GM23338 (cell line): ENCODE data around the gene ZSWIM5. TPM values are rescaled to one million over a fixed set of nuclear protein-coding genes. Genes with fewer than 3 reads are reported as not detected.

ENCODE experiments used
- ATAC-seq: fragments of 200-7000 bp; cut with Tn5 transposase; 3 replicates; pipeline ENCODE4 v1.9.1; 2020
- DNase-seq: peaks from one replicate; pipeline ENCODE4 v3.0.0-alpha.2; 2015; ENCODE audit warnings: low spot score
- H2AFZ ChIP-seq: fragments of 200-600 bp; sonication (generic); 2 replicates; pipeline ENCODE4 v1.8.0; 2016; ENCODE audit warnings: antibody characterized with exemption, mild to moderate bottlenecking, moderate library complexity
- H3F3A ChIP-seq: fragments of 200-600 bp; sonication (generic); replicated peaks from 2 replicates; pipeline ENCODE4 v1.8.0; 2017; ENCODE audit warnings: antibody characterized with exemption, mixed run types, low read depth
- H3K27ac ChIP-seq: fragments of 200-600 bp; sonication (generic); 2 replicates; pipeline ENCODE4 v1.6.1; 2016; ENCODE audit warnings: low read depth
- H3K27me3 ChIP-seq: fragments of 200-600 bp; sonication (generic); 2 replicates; pipeline ENCODE4 v1.8.0; 2016; ENCODE audit warnings: mild to moderate bottlenecking, mixed run types, moderate library complexity; ENCODE audit not compliant: insufficient read depth
- H3K36me3 ChIP-seq: fragments of 200-600 bp; sonication (generic); 2 replicates; pipeline ENCODE4 v1.8.0; 2016; ENCODE audit warnings: mild to moderate bottlenecking; ENCODE audit not compliant: insufficient read depth
- H3K4me1 ChIP-seq: fragments of 200-600 bp; sonication (generic); 2 replicates; pipeline ENCODE4 v1.8.0; 2016; ENCODE audit warnings: mild to moderate bottlenecking, moderate library complexity; ENCODE audit not compliant: insufficient read depth
- H3K4me2 ChIP-seq: fragments of 200-600 bp; sonication (generic); 2 replicates; pipeline ENCODE4 v1.7.1; 2017; ENCODE audit warnings: mixed run types
- H3K4me3 ChIP-seq: fragments of 200-600 bp; sonication (generic); 2 replicates; pipeline ENCODE4 v1.6.1; 2016; ENCODE audit warnings: mixed run types
- H3K79me2 ChIP-seq: fragments of 200-600 bp; sonication (generic); replicated peaks from 2 replicates; pipeline ENCODE4 v1.8.0; 2017; ENCODE audit warnings: mild to moderate bottlenecking; ENCODE audit not compliant: insufficient read depth
- H3K9me2 ChIP-seq: fragments of 200-600 bp; sonication (generic); 2 replicates; pipeline ENCODE4 v1.8.0; 2017; ENCODE audit not compliant: insufficient read depth
- H4K20me1 ChIP-seq: fragments of 200-600 bp; sonication (generic); replicated peaks from 2 replicates; pipeline ENCODE4 v1.8.0; 2017; ENCODE audit warnings: mild to moderate bottlenecking; ENCODE audit not compliant: insufficient read depth
- H3K27ac Mint-ChIP-seq: 2 replicates; pipeline ENCODE4 v1.8.0; 2020; ENCODE audit warnings: inconsistent platforms, mild to moderate bottlenecking, moderate library complexity, mixed read lengths
- H3K27me3 Mint-ChIP-seq: 3 replicates; pipeline ENCODE4 v1.8.0; 2022; ENCODE audit warnings: low read depth, mild to moderate bottlenecking, moderate library complexity, mixed read lengths, inconsistent platforms; ENCODE audit not compliant: insufficient read depth, poor library complexity
- H3K36me3 Mint-ChIP-seq: 3 replicates; pipeline ENCODE4 v1.8.0; 2021; ENCODE audit warnings: low read depth, mild to moderate bottlenecking, inconsistent platforms, moderate library complexity, mixed read lengths
- H3K4me1 Mint-ChIP-seq: 3 replicates; pipeline ENCODE4 v1.8.0; 2020; ENCODE audit warnings: mild to moderate bottlenecking, inconsistent platforms, mixed read lengths
- H3K4me3 Mint-ChIP-seq: 3 replicates; pipeline ENCODE4 v1.8.0; 2021; ENCODE audit warnings: moderate library complexity, mild to moderate bottlenecking, inconsistent platforms, mixed read lengths
- H3K9me3 Mint-ChIP-seq: 3 replicates; pipeline ENCODE4 v1.8.0; 2020; ENCODE audit warnings: moderate library complexity, mild to moderate bottlenecking, inconsistent platforms, mixed read lengths
- CREB1 ChIP-seq: fragments of 250-450 bp; sonication (Bioruptor Pico); IDR thresholded peaks from 2 replicates; pipeline ENCODE4 v1.5.0; 2020; ENCODE audit warnings: low read depth, mild to moderate bottlenecking, moderate library complexity
- EZH2 ChIP-seq: fragments of 200-600 bp; sonication (generic); IDR thresholded peaks from one replicate; pipeline ENCODE4 v1.8.0; 2017; ENCODE audit warnings: antibody characterized with exemption, mild to moderate bottlenecking, low read depth; ENCODE audit not compliant: unreplicated experiment
- EZH2phosphoT487 ChIP-seq: fragments of 200-600 bp; sonication (generic); IDR thresholded peaks from one replicate; pipeline ENCODE4 v1.8.1; 2018; ENCODE audit warnings: antibody characterized with exemption; ENCODE audit not compliant: unreplicated experiment
- JUNB ChIP-seq: IDR thresholded peaks from one replicate; pipeline ENCODE4 v1.6.1; 2016; ENCODE audit warnings: antibody characterized with exemption; ENCODE audit not compliant: unreplicated experiment
- NANOG ChIP-seq: IDR thresholded peaks from 2 replicates; pipeline ENCODE4 v1.6.1; 2016; ENCODE audit warnings: antibody characterized with exemption, borderline replicate concordance
- POLR2AphosphoS5 ChIP-seq: IDR thresholded peaks from 2 replicates; pipeline ENCODE4 v1.6.1; 2016; ENCODE audit warnings: antibody characterized with exemption, low read depth
- STAT1 ChIP-seq: IDR thresholded peaks from one replicate; pipeline ENCODE4 v1.6.1; 2016; ENCODE audit warnings: antibody characterized with exemption; ENCODE audit not compliant: unreplicated experiment
- ZNF114 ChIP-seq: fragments of 250-450 bp; sonication (Bioruptor Pico); IDR thresholded peaks from 2 replicates; pipeline ENCODE4 v1.5.0; 2020; ENCODE audit warnings: mild to moderate bottlenecking, moderate library complexity
- ZNF331 ChIP-seq: fragments of 250-450 bp; sonication (Bioruptor Pico); IDR thresholded peaks from 2 replicates; pipeline ENCODE4 v1.5.0; 2020; ENCODE audit warnings: low read depth, mild to moderate bottlenecking, moderate library complexity
- polyA plus RNA-seq: library from polyadenylated mRNA; unstranded; fragments of >200 nt; fragmentation: Nextera tagmentation; extraction: Ambion mirVana; gene quantifications from 2 replicates; pipeline ENCODE4 v1.2.1, GENCODE V29; 2016
- total RNA-seq: library from RNA; depleted of rRNA; stranded (reverse); fragments of >200 nt; shearing (Covaris generic); gene quantifications from 2 replicates; pipeline ENCODE4 v1.2.3, GENCODE V29; 2014
- TF ChIP-seq, protein P1 (sequence below): IDR thresholded peaks from one replicate; pipeline ENCODE4 v1.6.1; 2018; ENCODE audit warnings: antibody characterized with exemption; ENCODE audit not compliant: unreplicated experiment
- TF ChIP-seq, protein P2 (sequence below): IDR thresholded peaks from 2 replicates; pipeline ENCODE4 v1.6.1; 2016; ENCODE audit warnings: antibody characterized with exemption
- TF ChIP-seq, protein P3 (sequence below): fragments of 250-450 bp; sonication (Bioruptor Pico); IDR thresholded peaks from 2 replicates; pipeline ENCODE4 v1.5.0; 2020; ENCODE audit warnings: mild to moderate bottlenecking, moderate library complexity
- TF ChIP-seq, protein P4 (sequence below), 2 experiments: fragments of 200-600 bp in 1 of 2; sonication (generic) in 1 of 2; conservative IDR thresholded peaks; 2 replicates each; pipeline versions ENCODE4 v1.5.1 to v1.6.1; 2016 to 2017; ENCODE audit warnings: antibody characterized with exemption in 2 of 2, low read depth in 2 of 2, mild to moderate bottlenecking in 2 of 2, moderate library complexity in 1 of 2

Gene ZSWIM5
- total and polyA plus RNA-seq, 2 experiments from 2014 or later: 0.65 to 3.6 TPM

DNA sequence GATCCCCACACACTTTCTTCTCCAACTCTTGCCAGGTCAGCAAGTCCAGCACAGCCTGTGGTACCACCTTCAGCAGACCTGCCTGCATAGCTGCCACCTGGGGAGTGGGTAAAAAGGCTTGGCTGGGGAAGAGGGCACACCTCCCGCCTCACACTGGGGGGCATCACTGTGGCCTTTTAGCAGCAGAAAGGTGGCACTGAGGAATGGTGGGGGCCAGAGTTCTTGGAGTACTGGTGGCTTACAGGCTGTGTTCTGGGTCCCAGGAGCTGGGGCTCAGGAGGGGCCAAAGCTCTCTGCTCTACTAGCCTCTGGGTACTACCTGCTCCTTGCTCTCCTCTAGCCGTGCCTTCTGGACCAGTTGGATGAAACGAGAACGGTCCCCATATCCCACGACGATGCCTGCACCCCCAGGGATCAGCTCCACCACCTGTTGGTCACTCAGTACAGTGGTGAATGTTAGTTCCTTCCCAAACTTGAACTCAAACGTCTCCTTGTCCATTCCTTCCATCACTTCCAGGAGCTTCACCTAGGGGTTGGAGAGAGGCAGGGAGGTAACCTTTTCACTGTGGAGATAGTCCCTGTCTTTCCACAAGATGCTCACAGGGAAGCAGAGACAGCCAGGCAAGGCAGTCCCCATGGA lies 202.0 kb downstream of the ZSWIM5 start:
- Histone ChIP-seq H3K27me3 (no peaks in the 10 kb centered on the region), H3K9me2 (no peaks in the 10 kb centered on the region), H3F3A (no peaks in the 10 kb centered on the region), H2AFZ (no peak overlapping the region), H3K4me1 (peaks cover 6% of the 10 kb centered on the region; the same call in 1 of the 2 replicates), H3K79me2 (no peaks in the 10 kb centered on the region), H3K4me2 (no peak overlapping the region), H3K4me3 (no peak overlapping the region), H4K20me1 (no peaks in the 10 kb centered on the region; the same call in 1 of the 2 replicates), H3K27ac (no peak overlapping the region), H3K36me3 (no peaks in the 10 kb centered on the region)
- peaks cover 27% of the 10 kb centered on the region for H3K36me3 Mint-ChIP-seq
- ATAC-seq (no peak), DNase-seq (no peak)
- no peaks in the 10 kb centered on the region for H3K27me3 Mint-ChIP-seq
- peaks cover 5% of the 10 kb centered on the region; the same call in 1 of the 3 replicates for H3K4me1 Mint-ChIP-seq
- H3K9me3 Mint-ChIP-seq: no peaks in the 10 kb centered on the region
- TF ChIP-seq, protein P1, sequence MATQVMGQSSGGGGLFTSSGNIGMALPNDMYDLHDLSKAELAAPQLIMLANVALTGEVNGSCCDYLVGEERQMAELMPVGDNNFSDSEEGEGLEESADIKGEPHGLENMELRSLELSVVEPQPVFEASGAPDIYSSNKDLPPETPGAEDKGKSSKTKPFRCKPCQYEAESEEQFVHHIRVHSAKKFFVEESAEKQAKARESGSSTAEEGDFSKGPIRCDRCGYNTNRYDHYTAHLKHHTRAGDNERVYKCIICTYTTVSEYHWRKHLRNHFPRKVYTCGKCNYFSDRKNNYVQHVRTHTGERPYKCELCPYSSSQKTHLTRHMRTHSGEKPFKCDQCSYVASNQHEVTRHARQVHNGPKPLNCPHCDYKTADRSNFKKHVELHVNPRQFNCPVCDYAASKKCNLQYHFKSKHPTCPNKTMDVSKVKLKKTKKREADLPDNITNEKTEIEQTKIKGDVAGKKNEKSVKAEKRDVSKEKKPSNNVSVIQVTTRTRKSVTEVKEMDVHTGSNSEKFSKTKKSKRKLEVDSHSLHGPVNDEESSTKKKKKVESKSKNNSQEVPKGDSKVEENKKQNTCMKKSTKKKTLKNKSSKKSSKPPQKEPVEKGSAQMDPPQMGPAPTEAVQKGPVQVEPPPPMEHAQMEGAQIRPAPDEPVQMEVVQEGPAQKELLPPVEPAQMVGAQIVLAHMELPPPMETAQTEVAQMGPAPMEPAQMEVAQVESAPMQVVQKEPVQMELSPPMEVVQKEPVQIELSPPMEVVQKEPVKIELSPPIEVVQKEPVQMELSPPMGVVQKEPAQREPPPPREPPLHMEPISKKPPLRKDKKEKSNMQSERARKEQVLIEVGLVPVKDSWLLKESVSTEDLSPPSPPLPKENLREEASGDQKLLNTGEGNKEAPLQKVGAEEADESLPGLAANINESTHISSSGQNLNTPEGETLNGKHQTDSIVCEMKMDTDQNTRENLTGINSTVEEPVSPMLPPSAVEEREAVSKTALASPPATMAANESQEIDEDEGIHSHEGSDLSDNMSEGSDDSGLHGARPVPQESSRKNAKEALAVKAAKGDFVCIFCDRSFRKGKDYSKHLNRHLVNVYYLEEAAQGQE: no peak
- TF ChIP-seq, protein P2, sequence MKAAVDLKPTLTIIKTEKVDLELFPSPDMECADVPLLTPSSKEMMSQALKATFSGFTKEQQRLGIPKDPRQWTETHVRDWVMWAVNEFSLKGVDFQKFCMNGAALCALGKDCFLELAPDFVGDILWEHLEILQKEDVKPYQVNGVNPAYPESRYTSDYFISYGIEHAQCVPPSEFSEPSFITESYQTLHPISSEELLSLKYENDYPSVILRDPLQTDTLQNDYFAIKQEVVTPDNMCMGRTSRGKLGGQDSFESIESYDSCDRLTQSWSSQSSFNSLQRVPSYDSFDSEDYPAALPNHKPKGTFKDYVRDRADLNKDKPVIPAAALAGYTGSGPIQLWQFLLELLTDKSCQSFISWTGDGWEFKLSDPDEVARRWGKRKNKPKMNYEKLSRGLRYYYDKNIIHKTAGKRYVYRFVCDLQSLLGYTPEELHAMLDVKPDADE: no peak
- TF ChIP-seq POLR2AphosphoS5 (no peak), NANOG (no peak), ZNF114 (CRISPR knock-in tag) (no peak), CREB1 (CRISPR knock-in tag) (no peak), STAT1 (no peak), ZNF331 (CRISPR knock-in tag) (no peak), EZH2 (no peak), JUNB (no peak), EZH2phosphoT487 (no peak)
- TF ChIP-seq, protein P3, sequence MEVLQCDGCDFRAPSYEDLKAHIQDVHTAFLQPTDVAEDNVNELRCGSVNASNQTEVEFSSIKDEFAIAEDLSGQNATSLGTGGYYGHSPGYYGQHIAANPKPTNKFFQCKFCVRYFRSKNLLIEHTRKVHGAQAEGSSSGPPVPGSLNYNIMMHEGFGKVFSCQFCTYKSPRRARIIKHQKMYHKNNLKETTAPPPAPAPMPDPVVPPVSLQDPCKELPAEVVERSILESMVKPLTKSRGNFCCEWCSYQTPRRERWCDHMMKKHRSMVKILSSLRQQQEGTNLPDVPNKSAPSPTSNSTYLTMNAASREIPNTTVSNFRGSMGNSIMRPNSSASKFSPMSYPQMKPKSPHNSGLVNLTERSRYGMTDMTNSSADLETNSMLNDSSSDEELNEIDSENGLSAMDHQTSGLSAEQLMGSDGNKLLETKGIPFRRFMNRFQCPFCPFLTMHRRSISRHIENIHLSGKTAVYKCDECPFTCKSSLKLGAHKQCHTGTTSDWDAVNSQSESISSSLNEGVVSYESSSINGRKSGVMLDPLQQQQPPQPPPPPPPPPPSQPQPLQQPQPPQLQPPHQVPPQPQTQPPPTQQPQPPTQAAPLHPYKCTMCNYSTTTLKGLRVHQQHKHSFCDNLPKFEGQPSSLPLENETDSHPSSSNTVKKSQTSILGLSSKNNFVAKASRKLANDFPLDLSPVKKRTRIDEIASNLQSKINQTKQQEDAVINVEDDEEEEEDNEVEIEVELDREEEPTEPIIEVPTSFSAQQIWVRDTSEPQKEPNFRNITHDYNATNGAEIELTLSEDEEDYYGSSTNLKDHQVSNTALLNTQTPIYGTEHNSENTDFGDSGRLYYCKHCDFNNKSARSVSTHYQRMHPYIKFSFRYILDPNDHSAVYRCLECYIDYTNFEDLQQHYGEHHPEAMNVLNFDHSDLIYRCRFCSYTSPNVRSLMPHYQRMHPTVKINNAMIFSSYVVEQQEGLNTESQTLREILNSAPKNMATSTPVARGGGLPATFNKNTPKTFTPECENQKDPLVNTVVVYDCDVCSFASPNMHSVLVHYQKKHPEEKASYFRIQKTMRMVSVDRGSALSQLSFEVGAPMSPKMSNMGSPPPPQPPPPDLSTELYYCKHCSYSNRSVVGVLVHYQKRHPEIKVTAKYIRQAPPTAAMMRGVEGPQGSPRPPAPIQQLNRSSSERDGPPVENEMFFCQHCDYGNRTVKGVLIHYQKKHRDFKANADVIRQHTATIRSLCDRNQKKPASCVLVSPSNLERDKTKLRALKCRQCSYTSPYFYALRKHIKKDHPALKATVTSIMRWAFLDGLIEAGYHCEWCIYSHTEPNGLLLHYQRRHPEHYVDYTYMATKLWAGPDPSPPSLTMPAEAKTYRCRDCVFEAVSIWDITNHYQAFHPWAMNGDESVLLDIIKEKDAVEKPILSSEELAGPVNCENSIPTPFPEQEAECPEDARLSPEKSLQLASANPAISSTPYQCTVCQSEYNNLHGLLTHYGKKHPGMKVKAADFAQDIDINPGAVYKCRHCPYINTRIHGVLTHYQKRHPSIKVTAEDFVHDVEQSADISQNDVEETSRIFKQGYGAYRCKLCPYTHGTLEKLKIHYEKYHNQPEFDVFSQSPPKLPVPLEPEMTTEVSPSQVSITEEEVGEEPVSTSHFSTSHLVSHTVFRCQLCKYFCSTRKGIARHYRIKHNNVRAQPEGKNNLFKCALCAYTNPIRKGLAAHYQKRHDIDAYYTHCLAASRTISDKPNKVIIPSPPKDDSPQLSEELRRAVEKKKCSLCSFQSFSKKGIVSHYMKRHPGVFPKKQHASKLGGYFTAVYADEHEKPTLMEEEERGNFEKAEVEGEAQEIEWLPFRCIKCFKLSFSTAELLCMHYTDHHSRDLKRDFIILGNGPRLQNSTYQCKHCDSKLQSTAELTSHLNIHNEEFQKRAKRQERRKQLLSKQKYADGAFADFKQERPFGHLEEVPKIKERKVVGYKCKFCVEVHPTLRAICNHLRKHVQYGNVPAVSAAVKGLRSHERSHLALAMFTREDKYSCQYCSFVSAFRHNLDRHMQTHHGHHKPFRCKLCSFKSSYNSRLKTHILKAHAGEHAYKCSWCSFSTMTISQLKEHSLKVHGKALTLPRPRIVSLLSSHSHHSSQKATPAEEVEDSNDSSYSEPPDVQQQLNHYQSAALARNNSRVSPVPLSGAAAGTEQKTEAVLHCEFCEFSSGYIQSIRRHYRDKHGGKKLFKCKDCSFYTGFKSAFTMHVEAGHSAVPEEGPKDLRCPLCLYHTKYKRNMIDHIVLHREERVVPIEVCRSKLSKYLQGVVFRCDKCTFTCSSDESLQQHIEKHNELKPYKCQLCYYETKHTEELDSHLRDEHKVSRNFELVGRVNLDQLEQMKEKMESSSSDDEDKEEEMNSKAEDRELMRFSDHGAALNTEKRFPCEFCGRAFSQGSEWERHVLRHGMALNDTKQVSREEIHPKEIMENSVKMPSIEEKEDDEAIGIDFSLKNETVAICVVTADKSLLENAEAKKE: no peak
- TF ChIP-seq, protein P4, sequence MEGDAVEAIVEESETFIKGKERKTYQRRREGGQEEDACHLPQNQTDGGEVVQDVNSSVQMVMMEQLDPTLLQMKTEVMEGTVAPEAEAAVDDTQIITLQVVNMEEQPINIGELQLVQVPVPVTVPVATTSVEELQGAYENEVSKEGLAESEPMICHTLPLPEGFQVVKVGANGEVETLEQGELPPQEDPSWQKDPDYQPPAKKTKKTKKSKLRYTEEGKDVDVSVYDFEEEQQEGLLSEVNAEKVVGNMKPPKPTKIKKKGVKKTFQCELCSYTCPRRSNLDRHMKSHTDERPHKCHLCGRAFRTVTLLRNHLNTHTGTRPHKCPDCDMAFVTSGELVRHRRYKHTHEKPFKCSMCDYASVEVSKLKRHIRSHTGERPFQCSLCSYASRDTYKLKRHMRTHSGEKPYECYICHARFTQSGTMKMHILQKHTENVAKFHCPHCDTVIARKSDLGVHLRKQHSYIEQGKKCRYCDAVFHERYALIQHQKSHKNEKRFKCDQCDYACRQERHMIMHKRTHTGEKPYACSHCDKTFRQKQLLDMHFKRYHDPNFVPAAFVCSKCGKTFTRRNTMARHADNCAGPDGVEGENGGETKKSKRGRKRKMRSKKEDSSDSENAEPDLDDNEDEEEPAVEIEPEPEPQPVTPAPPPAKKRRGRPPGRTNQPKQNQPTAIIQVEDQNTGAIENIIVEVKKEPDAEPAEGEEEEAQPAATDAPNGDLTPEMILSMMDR (conservative IDR thresholded peaks at IDR 0.05; ENCODE audit: low read depth in 2 of 2): no peak
- no peak overlapping the region for H3K27ac Mint-ChIP-seq
- H3K4me3 Mint-ChIP-seq: no peak overlapping the region
